Measurements from ENCODE around the gene GALNT18. TPM values are rescaled to one million over a fixed set of nuclear protein-coding genes. Genes with fewer than 3 reads are reported as not detected.

GALNT18 gene
- total RNA-seq, 4 donors from 2014 or later, result 4.7 to 20.4 (median 14.1) TPM

GRCh38 chr11:11413776-11414175 is 208.0 kb downstream of the GALNT18 start:
- TF ChIP-seq CTCF (IDR thresholded peaks at IDR 0.05), result no peak
- TF ChIP-seq POLR2A (IDR thresholded peaks at IDR 0.05), result no peak
- peaks cover 0 to 6% (median 0%) of the 10 kb centered on the region in 4 donors for H3K27me3 ChIP-seq

GRCh38 chr11:11411401-11411985 is 210.3 kb downstream of the GALNT18 start:
- H3K9me3 ChIP-seq, result no peaks in the 10 kb centered on the region
- 10 to 48% methylated on average over 5 to 6 of the region's 8 CpGs for WGBS, 2 donors
- H3K4me3 ChIP-seq, result no peak overlapping the region
- H3K36me3 ChIP-seq, result no peaks in the 10 kb centered on the region
- H3K4me1 ChIP-seq, result peaks cover 21 to 71% (median 26%) of the 10 kb centered on the region in 3 donors
- TF ChIP-seq POLR2A (IDR thresholded peaks at IDR 0.05) (no peak), CTCF (IDR thresholded peaks at IDR 0.05) (no peak)
- no peak for DNase-seq
- no peak overlapping the region for H3K27ac ChIP-seq
- intact Hi-C loops (cut with DNase I), result no loop called here
- peaks cover 0 to 6% (median 0%) of the 10 kb centered on the region in 4 donors for H3K27me3 ChIP-seq

More at GRCh38 chr11:11413776-11414175, 208.0 kb downstream of the GALNT18 start:
- H3K4me1 ChIP-seq, result peaks cover 14 to 52% (median 15%) of the 10 kb centered on the region in 3 donors
- H3K4me3 ChIP-seq, result no peak overlapping the region
- intact Hi-C loops (cut with DNase I), result no loop called here
- H3K27ac ChIP-seq, result no peak overlapping the region
- no peak for DNase-seq
- no peaks in the 10 kb centered on the region for H3K36me3 ChIP-seq
- no peaks in the 10 kb centered on the region for H3K9me3 ChIP-seq
- 77 to 82% methylated on average over 6 of the region's 6 CpGs for WGBS, 2 donors

GRCh38 chr11:11409901-11410300 is 211.9 kb downstream of the GALNT18 start:
- TF ChIP-seq POLR2A (IDR thresholded peaks at IDR 0.05) (no peak), CTCF (IDR thresholded peaks at IDR 0.05) (no peak)
- 34 to 35% methylated on average over 3 of the region's 3 CpGs for WGBS, 2 donors
- intact Hi-C loops (cut with DNase I), result no loop called here

GRCh38 chr11:11409224-11409623 is 212.6 kb downstream of the GALNT18 start:
- Histone ChIP-seq H3K9me3 (no peaks in the 10 kb centered on the region), H3K27me3 (peaks cover 0 to 6% (median 0%) of the 10 kb centered on the region in 4 donors), H3K4me1 (peaks cover 22 to 66% (median 26%) of the 10 kb centered on the region in 3 donors), H3K4me3 (no peak overlapping the region), H3K27ac (peak overlapping the region in 3 of 4 donors; percentile 29 to 74 (median 71)), H3K36me3 (no peaks in the 10 kb centered on the region)
- 71 to 72% methylated on average over 4 of the region's 6 CpGs for WGBS, 2 donors
- intact Hi-C loops (cut with DNase I), result no loop called here
- no peak for DNase-seq
- TF ChIP-seq POLR2A (IDR thresholded peaks at IDR 0.05) (no peak), CTCF (IDR thresholded peaks at IDR 0.05) (no peak)

More at GRCh38 chr11:11409901-11410300, 211.9 kb downstream of the GALNT18 start:
- no peaks in the 10 kb centered on the region for H3K9me3 ChIP-seq
- H3K4me1 ChIP-seq, result peaks cover 22 to 66% (median 26%) of the 10 kb centered on the region in 3 donors
- DNase-seq, result no peak
- peaks cover 0 to 6% (median 0%) of the 10 kb centered on the region in 4 donors for H3K27me3 ChIP-seq
- no peaks in the 10 kb centered on the region for H3K36me3 ChIP-seq
- H3K27ac ChIP-seq, result peak overlapping the region in 3 of 4 donors; percentile 29 to 74 (median 71)
- no peak overlapping the region for H3K4me3 ChIP-seq

GRCh38 chr11:11408436-11409221 is 213.2 kb downstream of the GALNT18 start:
- Histone ChIP-seq H3K36me3 (no peaks in the 10 kb centered on the region), H3K9me3 (no peaks in the 10 kb centered on the region), H3K27ac (peak overlapping the region in 3 of 4 donors; percentile 70 to 74 (median 71)), H3K4me1 (peaks cover 22 to 68% (median 26%) of the 10 kb centered on the region in 3 donors), H3K27me3 (peaks cover 0 to 6% (median 0%) of the 10 kb centered on the region in 4 donors), H3K4me3 (no peak overlapping the region)
- 86 to 93% methylated on average over 8 to 11 of the region's 11 CpGs for WGBS, 2 donors
- DNase-seq, result no peak
- TF ChIP-seq POLR2A (IDR thresholded peaks at IDR 0.05), result no peak
- TF ChIP-seq CTCF (IDR thresholded peaks at IDR 0.05), result no peak
- intact Hi-C loops (cut with DNase I), result no loop called here
